ENCODE results near the gene MCC. TPM values are rescaled to one million over a fixed set of nuclear protein-coding genes. Genes with fewer than 3 reads are reported as not detected.
A peak's percentile ranks its signal among the peaks of the same experiment; 100 is the strongest.

Gene MCC
- total RNA-seq, 1 experiment from 2014 or later, result 0.41 TPM

DNA sequence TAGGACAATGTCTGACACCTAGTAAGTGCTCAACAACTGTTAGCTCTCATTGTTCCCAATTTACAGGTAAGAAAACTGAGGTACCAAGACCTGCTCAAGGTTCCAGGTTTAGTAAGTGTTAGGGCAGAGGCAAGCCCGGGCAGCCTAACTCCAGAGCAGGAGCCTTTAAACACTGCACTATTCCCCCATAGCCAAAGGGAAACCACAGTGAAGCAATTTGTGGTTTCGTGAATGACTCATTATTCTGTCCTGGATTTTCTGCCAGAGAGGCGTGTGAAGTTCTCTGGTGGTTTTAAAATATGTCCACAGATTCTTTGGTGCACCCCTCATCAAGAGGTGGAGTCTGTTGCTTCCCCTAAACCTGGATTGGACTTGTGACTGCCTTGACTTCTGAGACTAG, 1.0 kb upstream of the MCC start:
- 0 out of 2 replicates have a peak, but pooled peaks cover 8% of the 10 kb centered on the region for H3K9me3 ChIP-seq (ENCODE audit: control insufficient read depth, insufficient read depth, low read depth, low read length)
- no peak overlapping the region for H3K27ac ChIP-seq (ENCODE audit: low read length)
- TF ChIP-seq, protein P1, sequence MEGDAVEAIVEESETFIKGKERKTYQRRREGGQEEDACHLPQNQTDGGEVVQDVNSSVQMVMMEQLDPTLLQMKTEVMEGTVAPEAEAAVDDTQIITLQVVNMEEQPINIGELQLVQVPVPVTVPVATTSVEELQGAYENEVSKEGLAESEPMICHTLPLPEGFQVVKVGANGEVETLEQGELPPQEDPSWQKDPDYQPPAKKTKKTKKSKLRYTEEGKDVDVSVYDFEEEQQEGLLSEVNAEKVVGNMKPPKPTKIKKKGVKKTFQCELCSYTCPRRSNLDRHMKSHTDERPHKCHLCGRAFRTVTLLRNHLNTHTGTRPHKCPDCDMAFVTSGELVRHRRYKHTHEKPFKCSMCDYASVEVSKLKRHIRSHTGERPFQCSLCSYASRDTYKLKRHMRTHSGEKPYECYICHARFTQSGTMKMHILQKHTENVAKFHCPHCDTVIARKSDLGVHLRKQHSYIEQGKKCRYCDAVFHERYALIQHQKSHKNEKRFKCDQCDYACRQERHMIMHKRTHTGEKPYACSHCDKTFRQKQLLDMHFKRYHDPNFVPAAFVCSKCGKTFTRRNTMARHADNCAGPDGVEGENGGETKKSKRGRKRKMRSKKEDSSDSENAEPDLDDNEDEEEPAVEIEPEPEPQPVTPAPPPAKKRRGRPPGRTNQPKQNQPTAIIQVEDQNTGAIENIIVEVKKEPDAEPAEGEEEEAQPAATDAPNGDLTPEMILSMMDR (IDR thresholded peaks at IDR 0.05), result no peak
- no peak for TF ChIP-seq POLR2AphosphoS5 (IDR thresholded peaks at IDR 0.05; ENCODE audit: low read depth, low read length)
- TF ChIP-seq, protein P2, sequence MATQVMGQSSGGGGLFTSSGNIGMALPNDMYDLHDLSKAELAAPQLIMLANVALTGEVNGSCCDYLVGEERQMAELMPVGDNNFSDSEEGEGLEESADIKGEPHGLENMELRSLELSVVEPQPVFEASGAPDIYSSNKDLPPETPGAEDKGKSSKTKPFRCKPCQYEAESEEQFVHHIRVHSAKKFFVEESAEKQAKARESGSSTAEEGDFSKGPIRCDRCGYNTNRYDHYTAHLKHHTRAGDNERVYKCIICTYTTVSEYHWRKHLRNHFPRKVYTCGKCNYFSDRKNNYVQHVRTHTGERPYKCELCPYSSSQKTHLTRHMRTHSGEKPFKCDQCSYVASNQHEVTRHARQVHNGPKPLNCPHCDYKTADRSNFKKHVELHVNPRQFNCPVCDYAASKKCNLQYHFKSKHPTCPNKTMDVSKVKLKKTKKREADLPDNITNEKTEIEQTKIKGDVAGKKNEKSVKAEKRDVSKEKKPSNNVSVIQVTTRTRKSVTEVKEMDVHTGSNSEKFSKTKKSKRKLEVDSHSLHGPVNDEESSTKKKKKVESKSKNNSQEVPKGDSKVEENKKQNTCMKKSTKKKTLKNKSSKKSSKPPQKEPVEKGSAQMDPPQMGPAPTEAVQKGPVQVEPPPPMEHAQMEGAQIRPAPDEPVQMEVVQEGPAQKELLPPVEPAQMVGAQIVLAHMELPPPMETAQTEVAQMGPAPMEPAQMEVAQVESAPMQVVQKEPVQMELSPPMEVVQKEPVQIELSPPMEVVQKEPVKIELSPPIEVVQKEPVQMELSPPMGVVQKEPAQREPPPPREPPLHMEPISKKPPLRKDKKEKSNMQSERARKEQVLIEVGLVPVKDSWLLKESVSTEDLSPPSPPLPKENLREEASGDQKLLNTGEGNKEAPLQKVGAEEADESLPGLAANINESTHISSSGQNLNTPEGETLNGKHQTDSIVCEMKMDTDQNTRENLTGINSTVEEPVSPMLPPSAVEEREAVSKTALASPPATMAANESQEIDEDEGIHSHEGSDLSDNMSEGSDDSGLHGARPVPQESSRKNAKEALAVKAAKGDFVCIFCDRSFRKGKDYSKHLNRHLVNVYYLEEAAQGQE (IDR thresholded peaks at IDR 0.05; ENCODE audit: insufficient read depth in 1 of 2, low read depth in 2 of 2, low read length in 1 of 2), result no peak
- no peak for TF ChIP-seq TCF7L2 (IDR thresholded peaks at IDR 0.05; ENCODE audit: low read depth, low read length)
- no peak for TF ChIP-seq SIN3A (IDR thresholded peaks at IDR 0.05; ENCODE audit: borderline replicate concordance, insufficient read depth, low read depth, low read length)
- CTCF ChIA-PET, result interaction anchor here (0.6 kb wide), 1 partner anchor 437 kb away, joined by 3 read pairs; no protein-coding TSS in a partner anchor
- DNase-seq (ENCODE audit: low read depth, low spot score) (no peak), ATAC-seq (peak; percentile 75)
- no TSS peak for BruUV-seq (replicated peaks)
- in situ Hi-C loops (cut with HindIII; ENCODE audit: low pct_unique_long_range_greater_than_20kb, low sequenced_read_pairs) (no loop called here), intact Hi-C loops (cut with micrococcal nuclease; ENCODE audit: unreplicated experiment) (no loop called here)
- H3K27me3 ChIP-seq (ENCODE audit: control insufficient read depth, insufficient read depth, low read length), result peaks cover 38% of the 10 kb centered on the region
- H3K36me3 ChIP-seq (ENCODE audit: control insufficient read depth, insufficient read depth, low read length), result 0 out of 2 replicates have a peak, but pooled peaks cover 2% of the 10 kb centered on the region
- H3K4me3 ChIP-seq (ENCODE audit: low read depth in 2 of 2, low read length in 2 of 2), result no peak overlapping the region
- POLR2A ChIA-PET, result no interaction called here
- peaks cover 2% of the 10 kb centered on the region; the same call in 1 of the 2 replicates for H3K4me1 ChIP-seq (ENCODE audit: control insufficient read depth, insufficient read depth, low read length)

DNA sequence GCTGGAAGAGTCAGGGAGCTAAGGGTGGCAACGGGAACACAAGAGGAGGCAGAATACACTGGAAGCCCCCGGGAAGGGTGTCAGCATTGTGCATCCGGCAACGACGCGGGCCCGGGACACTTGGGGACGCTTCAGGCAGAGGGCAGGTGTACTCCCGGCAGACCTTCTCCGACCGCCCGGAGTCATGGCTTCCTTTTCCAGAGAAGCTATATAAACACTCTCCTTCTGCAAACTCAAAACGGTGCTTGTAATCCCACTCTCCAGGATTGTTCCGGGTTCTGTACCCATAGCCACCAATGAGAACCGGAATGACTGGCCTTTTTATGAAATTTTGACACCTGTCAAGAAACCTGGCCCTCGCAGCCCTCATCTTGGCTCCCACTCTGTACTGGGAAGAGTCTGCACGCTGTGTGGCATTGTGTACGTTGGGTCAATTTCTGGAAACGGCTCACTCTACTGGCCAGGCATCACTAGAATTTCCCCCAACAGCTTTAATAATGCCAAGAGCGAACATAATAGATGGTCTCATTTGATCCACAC, 462 bp upstream of the MCC start:
- ChIA-PET POLR2A (no interaction called here), CTCF (interaction anchor here (0.6 kb wide), 1 partner anchor 436 kb away, joined by 3 read pairs; no protein-coding TSS in a partner anchor)
- Histone ChIP-seq H3K9me3 (ENCODE audit: control insufficient read depth, insufficient read depth, low read depth, low read length) (0 out of 2 replicates have a peak, but pooled peaks cover 8% of the 10 kb centered on the region), H3K4me1 (ENCODE audit: control insufficient read depth, insufficient read depth, low read length) (peaks cover 2% of the 10 kb centered on the region; the same call in 1 of the 2 replicates), H3K27ac (ENCODE audit: low read length) (no peak overlapping the region), H3K4me3 (ENCODE audit: low read depth in 2 of 2, low read length in 2 of 2) (peak overlapping the region; percentile 52 to 62), H3K27me3 (ENCODE audit: control insufficient read depth, insufficient read depth, low read length) (peaks cover 39% of the 10 kb centered on the region), H3K36me3 (ENCODE audit: control insufficient read depth, insufficient read depth, low read length) (0 out of 2 replicates have a peak, but pooled peaks cover 2% of the 10 kb centered on the region)
- TF ChIP-seq SIN3A (IDR thresholded peaks at IDR 0.05; ENCODE audit: borderline replicate concordance, insufficient read depth, low read depth, low read length) (no peak), POLR2AphosphoS5 (IDR thresholded peaks at IDR 0.05; ENCODE audit: low read depth, low read length) (no peak), TCF7L2 (IDR thresholded peaks at IDR 0.05; ENCODE audit: low read depth, low read length) (no peak)
- TF ChIP-seq, protein P1 (IDR thresholded peaks at IDR 0.05), result no peak
- TF ChIP-seq, protein P2 (IDR thresholded peaks at IDR 0.05; ENCODE audit: insufficient read depth in 1 of 2, low read depth in 2 of 2, low read length in 1 of 2), result no peak
- BruUV-seq (replicated peaks), result no TSS peak
- no peak for DNase-seq (ENCODE audit: low read depth, low spot score)
- intact Hi-C loops (cut with micrococcal nuclease; ENCODE audit: unreplicated experiment), result no loop called here
- in situ Hi-C loops (cut with HindIII; ENCODE audit: low pct_unique_long_range_greater_than_20kb, low sequenced_read_pairs), result no loop called here
- peak; percentile 49 for ATAC-seq

Data from Panc1 (cell line).